GM21528 (cell line): Measurements from ENCODE around the gene NRSN2.
"Not testable (repeated sequence)": the region's sequence is repeated elsewhere in the genome, so short reads cannot be mapped to it uniquely, and the experiment has no call there.

Experiments used
- ATAC-seq: cut with Tn5 transposase; IDR thresholded peaks from one replicate; pipeline ENCODE4 v1.9.1; 2021; ENCODE audit warnings: mild to moderate bottlenecking, moderate library complexity; ENCODE audit not compliant: unreplicated experiment, low FRiP score

The NRSN2 gene

DNA sequence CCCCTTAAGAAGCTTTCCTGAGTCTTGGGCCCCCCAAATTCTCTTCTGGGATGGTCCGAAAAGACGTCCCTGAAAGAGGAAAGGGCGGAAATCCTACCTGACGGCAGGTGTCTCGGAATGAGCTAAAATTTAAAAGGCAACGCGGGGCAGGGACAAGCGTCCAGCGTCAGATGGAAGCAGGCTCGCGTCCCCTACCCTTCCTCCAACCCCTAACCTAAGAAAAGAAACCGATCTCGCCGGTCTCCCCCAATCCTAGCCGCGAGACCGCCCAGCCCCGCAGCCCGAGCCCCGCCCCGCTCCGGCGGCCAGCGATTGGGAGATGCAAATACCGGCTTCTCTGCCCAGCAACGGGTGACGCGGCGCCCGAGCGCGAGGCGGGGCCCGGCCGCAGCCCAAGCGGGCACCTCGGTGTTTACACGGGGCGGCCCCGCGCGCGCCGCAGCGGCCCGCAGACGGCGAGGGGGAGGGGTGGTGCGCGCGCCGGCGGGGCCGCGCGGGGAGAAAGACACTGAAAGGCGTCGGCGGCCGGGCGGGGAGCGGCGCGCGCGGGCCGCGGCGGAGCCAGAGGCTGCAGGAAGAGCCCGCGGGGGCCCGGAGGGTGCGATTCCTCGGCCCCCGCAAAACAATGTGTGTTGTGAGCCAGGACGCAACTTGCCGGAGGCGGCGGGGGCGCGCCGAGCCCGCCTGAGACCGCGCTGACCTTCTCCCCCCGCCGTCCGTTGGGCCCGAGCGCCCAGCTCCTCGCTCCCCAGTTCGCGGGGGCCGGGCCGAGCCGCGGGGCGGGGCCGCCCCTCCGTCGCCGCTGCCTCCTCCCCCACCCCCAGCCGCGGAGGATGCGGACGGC lies 21.6 kb upstream of the NRSN2 start, which contains the start of gene SOX12:
TSS of gene SOX12 (plus strand) at position 508 of the 844 bp plus-strand sequence. CDS start 373 bp downstream, outside the sequence.
- peak; percentile 64 for ATAC-seq

DNA sequence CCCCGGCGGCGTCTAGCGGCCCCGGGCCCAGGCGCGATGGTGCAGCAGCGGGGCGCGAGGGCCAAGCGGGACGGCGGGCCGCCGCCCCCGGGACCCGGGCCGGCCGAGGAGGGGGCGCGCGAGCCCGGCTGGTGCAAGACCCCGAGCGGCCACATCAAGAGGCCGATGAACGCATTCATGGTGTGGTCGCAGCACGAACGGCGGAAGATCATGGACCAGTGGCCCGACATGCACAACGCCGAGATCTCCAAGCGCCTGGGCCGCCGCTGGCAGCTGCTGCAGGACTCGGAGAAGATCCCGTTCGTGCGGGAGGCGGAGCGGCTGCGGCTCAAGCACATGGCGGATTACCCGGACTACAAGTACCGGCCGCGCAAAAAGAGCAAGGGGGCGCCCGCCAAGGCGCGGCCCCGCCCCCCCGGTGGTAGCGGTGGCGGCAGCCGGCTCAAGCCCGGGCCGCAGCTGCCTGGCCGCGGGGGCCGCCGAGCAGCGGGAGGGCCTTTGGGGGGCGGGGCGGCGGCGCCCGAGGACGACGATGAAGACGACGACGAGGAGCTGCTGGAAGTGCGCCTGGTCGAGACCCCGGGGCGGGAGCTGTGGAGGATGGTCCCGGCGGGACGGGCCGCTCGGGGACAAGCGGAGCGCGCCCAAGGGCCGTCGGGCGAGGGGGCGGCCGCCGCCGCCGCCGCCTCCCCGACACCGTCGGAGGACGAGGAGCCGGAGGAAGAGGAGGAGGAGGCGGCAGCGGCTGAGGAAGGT lies 20.8 kb upstream of the NRSN2 start:
- ATAC-seq, result peak; percentile 10

DNA sequence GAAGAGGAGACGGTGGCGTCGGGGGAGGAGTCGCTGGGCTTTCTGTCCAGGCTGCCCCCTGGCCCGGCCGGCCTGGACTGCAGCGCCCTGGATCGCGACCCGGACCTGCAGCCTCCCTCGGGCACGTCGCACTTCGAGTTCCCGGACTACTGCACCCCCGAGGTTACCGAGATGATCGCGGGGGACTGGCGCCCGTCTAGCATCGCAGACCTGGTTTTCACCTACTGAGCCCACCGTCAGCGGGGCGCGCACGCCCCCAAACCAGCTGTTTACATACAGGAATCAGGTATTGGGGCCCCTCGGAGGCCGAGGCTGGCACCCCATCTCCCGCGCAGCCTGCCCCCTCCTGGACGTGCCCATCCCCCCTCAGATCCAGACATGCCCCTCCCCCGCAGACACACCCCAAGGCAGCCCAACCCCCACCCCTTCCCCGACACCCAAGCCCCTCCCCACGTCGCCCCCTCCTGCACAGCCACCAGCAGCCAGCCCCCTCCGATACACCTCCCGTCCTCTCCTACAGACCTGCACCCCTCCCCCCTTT lies 20.2 kb upstream of the NRSN2 start:
- no peak for ATAC-seq

DNA sequence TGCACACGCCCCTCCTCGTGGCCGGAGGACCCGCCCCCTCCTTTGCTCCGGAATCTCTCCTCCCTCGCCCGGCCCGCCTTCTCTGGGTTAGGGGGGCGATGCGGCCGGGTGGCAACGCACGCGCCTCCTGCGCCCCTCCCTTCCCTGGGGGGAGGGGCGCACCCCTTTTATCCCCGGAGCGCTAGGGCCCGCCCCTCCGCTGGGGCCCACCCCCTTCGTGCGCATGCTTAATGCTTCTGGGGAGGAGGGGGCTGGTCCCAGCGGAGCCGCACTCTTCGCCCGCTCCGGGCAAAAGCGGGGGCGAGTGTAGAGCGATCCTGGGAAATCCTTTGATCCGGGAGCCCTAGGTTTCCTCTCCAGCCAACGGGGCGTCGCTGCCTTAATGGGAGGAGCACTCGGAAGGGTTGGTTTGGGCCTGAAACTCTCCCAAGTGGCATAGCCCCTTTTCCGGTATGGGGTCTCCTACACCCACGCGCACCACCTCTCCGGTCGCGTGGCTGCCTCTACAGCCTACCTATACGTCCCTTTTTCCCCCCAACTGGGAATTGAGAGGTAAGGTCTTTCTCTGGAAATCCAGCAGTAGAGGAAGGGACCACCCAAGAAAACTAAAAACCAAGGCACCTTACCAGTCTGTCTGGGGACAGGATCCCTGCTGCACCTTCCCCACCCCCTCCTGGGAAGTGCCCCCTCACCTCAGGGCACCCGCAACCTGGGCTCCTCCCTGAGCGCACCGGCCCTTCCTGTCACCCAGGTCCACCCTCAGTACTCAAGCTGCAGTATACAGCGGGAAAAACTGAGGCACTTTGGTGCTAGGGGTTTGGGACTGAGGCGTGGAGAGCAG lies 19.5 kb upstream of the NRSN2 start:
- no peak for ATAC-seq

DNA sequence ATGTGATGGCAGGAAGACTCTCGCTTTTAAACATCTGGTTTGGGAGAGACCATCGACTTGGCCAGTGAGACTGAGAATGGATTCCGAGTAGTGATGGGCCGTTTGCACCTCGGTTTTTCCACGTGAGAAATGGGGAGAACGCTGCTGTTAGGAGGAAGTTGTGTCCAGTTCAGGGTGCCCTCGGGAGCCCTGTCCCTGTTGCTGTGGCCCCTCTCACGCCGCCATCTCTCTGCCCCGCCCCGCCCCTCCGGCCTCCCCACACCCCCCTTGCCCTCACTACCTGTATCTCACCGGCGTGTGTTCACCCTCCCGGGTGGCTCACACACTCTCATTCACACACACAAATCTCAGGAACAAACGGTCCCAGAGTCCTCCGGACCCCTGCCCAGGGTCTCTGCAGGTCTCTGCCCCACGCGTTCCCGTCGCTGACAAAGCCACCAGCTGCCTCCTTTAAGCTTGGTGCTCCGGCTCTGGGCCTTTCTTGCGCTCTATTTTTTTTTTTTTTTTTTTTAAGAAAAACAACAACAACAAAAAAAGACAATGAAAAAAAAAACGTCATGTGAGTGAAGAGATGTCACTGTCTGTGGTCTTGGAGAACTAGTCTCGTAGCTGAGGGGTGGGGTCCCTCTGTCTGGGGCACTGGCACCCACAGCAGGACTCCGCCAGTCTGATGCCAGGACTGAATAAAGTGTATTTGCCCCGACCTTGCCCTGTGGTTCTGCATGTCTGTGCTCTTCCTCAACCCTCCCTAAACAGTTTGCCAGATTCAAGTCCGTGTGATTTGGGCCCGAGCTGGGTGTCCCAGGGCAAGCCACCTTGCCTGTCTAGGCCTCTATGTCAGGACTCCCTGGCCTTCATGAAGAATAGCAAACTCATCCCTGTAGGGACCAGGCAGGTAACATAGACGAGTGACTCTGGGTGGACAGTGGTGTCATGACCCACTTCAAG lies 18.6 kb upstream of the NRSN2 start:
- no peak for ATAC-seq

DNA sequence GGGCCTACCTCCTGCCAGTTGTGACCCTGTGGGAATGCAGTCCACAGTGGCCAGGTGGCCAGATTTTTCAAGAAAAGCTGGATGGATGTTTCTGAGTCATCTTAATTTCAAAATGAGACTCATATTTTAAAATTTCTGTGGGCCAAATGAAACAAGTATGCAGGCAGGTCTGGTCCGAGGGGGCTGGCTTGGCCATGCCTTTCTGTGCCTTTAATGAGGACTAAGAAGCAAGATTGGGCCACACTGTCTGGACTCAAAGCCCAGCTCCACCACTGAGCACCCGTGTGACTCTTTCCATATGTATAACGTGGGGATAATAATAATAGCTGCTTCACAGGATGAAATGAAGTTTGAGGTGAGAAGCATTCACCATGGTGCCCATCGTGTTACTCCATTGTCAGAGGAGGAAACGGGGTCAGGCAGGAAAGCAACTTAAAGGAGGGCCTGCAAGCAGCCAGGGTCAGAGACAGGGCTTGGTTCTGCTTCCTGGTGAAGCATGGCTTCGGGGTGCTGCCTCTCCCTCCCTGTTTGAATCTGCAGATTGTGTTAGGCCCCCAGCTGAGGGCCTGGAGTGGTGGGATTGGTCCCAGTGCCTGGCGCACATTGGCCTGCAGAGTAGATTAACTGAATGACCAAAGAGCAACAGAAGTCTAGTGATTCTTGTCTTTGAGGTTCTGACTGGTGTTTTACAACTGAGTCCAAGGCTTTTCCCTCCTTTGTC lies 17.8 kb upstream of the NRSN2 start:
- ATAC-seq, result no peak

DNA sequence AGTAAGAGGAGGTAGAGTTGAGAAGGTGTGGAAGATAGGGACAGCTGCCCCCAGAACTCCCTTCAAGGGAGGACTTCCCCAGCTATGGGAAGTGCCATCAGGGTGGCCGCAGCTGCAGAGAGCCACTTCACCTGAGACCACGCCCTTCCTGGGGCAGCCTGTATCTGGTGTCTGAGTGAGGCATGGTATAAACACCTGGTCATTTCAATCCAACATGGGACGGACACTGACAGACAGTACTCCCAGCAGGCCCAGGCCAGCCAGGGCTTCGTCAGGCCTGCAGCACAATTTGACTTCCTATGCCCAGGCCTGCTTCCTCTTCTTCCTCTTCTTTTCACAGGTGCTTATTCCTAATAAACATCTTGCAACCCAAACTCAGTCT lies 17.1 kb upstream of the NRSN2 start:
- no peak for ATAC-seq

DNA sequence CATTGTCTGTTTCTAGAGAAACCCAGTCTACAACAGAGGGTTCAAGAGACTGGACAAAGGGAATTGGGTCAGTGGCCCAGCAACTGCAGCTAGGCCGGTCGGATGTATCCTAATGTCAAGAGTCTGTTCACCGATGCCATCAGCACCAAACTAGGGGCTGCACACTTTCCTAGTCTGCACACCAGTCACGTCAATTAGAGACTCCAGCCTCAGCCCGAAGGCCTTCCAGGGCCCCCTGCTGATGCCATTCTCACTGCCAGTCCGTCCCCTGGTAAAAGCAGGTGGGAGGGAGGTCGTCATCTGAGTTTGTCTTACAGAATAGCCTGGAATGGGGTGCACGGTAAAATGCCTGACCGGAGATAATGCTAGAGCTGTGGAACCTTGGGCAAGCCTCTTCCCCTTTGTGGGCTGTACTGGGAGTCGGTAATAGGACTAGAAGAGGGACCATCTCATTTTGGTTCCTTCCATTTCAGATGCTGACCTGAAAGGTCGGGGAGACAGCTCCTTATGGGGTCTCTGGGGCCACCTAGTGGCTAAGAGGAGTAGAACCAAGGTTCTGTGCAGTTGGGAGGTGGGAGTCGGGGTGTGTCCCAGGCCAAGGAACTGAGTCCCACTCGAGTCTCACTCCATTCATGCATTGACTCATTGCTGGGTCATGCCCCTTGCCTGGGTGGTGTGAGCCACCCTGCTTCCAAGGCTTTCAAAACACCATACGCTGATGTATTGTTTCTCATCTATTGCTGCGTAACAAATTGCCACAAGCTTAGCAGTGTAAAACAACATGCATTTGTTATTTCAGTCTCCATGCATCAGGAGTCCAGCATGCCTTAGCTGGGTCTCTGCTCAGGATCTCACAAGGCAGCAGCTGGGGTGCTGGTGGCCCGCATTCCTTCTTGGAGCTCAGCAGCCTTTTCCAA lies 16.4 kb upstream of the NRSN2 start:
- ATAC-seq, result no peak

DNA sequence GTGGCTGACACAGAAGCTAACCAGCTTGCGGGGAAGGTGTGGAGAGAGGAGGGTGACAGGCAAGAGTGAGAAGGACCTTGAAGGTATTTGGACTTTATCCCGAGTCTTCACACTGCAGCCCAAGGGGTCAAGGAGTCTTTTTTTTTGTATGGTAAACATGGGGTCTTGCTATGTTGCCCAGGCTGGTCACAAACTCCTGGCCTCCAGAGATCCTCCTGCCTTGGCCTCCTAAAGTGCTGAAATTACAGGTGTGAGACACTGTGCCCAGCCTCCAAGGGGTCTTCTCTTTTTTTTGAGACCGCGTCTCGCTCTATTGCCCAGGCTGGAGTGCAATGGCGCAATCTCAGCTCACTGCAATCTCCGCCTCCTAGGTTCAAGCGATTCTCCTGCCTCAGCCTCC lies 12.3 kb upstream of the NRSN2 start:
- ATAC-seq, result no peak

DNA sequence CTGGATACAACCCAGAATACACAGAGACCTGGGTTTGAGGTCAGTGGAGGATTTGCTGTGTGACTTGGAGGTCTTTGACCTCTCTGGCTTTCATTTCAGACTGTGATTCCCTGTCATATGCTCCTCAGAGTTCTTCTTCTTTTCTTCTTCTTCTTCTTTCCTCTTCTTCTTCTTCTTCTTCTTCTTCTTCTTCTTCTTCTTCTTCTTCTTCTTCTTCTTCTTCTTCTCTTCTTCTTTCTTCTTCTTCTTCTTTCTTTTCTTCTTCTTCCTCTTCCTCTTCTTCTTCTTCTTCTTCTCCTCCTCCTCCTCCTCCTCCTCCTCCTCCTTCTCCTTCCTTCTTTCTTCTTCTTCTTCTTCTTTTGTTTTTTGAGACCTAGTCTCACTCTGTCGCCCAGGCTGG lies 10.9 kb upstream of the NRSN2 start:
- not testable (repeated sequence) for ATAC-seq

DNA sequence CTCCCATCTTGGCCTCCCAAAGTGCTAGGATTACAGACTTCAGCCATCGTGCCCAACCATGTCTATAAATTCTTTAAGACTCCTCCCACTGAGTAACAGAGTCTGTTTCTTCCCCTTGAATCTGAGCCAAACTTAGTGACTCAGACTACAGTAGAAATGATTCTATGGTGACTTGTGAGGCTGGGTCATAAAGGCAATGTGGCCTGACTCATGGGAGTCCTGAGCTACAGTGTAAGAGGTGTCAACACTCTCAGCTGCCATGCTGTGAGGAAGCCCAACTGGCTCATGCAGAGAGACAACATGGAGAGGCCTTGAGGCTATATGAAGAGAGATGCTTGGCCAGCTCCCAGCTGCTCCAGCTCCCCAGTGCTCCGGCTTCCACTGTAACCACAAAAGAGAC lies 5.2 kb upstream of the NRSN2 start:
- ATAC-seq, result no peak

DNA sequence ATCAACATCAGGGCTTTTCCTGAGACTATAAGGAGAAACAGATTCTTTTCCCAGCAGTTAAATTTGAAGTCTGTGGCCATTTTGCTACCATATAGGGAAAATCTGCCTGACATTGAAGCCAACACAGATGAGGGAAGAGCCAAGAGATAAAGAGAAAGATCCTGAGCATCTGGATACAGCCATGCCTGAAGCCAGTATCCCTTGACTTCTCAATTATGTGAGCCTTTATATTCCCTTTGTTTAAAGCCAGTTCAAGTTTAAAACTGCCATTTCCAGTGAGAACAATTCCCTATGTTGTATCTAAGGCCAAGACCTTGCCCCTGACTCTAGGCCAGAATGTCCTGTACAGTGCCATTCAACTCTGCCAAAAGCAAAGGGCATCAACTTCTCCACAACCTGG lies 3.8 kb upstream of the NRSN2 start:
- ATAC-seq, result no peak

DNA sequence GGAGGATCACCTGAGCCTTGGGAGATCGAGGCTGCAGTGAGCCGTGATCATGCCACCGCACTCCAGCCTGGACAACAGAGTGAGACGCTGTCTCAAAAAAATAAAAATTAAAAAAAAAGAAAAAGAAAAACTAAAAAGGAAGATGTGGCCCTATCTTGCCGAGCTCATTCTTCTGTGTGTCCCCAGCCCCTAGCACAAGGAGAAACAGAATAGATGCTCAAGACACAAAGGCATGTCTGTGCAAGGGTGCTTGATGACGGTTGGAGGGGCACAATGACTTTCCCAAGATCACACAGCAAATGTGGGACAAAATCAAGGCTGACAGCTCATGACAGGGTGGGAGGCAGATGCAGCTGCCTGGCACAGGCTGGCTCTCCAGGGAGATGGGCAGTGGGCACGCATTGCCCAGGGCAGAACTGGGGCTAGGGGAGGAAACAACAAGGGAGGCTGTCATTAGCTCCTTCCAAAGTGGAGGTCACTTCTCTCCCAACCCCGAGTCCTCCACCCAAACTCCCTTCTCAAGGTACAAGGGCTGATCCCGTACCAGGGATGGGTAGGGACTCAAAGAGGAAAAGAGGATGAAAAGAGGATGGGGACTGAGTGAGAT lies 775 bp upstream of the NRSN2 start:
- no peak for ATAC-seq

DNA sequence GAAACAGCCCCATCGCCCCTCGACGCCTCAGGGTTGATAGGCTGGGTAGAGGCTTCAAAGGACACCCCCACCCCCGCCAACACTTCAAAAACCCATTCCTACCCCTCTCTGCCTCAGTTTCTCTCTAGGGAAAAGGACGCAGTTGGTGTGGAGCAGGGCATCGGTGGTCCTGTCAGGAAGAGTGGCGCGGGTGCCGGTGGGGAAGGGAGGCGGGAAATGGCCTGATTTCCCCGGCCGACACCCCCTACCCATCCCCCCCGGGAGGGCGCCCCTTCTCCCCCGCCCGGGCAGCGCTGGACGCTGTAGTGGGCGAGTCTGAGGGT lies 367 bp downstream of the NRSN2 start:
- ATAC-seq, result peak; percentile 18

DNA sequence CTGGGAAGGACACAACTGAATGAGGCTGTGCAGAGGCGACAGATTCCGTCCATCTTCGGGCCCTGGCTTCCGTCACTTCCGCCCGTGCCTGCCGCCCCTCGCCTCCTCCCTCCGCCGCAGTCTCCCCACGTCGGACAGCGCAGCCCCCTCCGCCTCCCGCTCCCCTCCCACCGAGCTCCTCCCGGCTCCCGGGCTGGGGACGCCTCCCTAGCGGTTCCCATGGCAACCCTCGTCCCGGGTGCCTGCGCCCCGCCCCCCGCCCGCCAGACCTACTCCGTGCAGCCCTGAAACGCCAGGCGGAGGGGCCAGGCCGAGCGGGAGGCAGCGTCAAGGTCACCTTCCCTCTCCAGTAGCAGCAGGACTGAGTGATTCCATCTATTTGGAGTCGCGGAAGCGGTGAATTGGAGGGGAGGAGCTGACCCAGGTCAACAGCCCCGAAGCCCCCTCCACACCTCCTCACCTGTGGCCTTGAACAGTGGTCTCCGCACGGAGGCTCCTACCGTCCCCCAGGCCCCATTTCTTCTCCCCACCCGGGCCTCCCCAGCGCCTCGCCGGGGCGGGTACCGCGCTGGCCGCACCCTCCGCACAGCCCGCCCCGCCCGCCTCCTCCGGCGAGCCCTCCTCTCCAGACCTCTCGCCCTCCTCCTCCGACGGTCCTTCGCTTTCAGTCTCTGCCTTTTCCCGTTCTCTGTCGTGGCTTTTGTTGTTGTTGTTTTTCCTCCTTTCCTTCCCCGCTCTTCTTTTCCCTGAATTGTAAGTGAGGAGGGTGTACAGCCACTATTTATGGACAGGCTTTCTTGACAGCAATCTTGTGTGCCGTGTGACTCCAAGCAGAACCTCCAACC lies 951 bp downstream of the NRSN2 start:
- peak; percentile 74 for ATAC-seq

DNA sequence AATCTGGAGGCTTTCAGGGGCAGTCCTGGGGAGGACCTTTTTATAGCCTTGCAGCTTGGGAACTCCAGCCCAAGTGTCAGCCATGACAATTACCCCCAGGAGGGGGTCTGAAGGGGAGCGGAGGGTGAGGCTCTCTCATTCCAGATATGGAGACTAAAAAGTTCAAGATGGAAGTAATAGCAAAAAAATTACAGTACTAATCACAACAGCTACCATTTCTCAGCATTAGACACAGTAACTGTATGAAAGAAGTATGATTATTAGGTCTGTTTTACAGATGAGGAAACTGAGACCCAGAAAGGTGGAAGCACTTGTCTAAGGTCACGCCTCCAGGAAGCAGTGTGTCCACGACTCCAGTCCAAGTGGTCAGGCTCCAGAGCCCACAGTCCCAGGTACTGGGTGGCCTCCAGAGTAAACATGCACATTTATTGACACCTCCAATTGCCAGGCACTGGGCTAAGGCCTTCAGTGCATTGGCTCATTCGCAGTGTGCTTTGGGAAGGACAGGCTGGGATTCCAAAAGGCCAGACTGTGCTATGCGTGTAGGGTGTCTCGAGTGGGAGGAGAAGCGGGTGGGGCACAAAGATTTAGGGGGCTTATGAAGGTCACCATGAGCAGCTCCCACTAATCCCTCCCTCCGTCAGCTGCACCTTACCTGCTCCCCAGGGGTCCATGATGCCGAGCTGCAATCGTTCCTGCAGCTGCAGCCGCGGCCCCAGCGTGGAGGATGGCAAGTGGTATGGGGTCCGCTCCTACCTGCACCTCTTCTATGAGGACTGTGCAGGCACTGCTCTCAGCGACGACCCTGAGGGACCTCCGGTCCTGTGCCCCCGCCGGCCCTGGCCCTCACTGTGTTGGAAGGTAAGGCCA lies 2.3 kb downstream of the NRSN2 start:
- no peak for ATAC-seq
